RCC 7860 (cell line): ENCODE results near the gene TNRC6C.

ENCODE experiments used
- DNase-seq: peaks from one replicate; pipeline ENCODE4 v3.0.0-alpha.2; 2015; ENCODE audit warnings: low spot score
- FAIRE-seq: peaks from 2 replicates; lab custom pipeline; 2012; peaks lifted over from hg19 to GRCh38; lab: Jason Lieb, UNC

Gene TNRC6C

DNA sequence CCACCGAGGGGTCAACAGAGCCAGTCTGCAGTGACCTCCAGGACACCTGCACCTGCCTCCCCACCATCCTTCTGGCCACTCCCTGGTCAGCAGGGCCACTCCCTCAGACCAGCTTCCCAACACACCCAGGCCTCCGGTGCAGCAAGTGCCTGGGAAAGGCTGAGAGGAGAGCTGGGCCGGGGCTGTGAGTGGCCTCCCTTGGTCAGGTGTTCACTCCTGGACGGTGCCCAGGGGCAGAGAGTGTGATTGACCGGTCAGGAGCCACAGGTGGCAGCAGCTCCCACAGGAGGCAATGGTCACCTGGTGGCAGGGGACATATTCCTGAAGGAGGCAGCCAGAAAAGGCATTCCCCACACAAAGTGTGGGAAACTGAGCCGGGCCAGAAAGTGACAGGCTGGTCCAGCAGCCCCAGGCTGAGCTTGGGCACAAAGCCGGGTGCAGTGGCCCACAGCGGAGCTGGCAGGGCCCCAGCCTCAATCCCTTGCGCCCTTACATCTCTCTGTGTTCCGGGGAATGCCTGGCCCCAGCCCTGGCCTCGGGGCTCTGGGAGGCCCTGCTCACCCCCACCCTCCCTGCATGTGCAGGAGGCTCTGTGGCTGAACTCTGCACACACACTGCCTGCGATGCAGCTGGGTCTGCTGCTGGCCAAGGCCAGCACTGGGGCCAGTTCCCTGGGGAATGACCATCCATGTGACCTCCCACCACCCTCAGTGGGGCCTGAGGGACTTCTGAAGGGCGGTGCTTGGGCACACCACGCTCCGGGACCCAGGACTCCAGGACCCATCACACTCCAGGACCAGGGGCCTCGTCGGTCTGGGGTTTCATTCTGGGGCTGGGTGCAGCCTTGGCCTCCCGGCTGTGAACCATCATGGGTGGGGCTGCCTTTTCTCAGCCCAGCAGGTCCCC, 186.5 kb downstream of the TNRC6C start:
- FAIRE-seq, result no peak
- no peak for DNase-seq

DNA sequence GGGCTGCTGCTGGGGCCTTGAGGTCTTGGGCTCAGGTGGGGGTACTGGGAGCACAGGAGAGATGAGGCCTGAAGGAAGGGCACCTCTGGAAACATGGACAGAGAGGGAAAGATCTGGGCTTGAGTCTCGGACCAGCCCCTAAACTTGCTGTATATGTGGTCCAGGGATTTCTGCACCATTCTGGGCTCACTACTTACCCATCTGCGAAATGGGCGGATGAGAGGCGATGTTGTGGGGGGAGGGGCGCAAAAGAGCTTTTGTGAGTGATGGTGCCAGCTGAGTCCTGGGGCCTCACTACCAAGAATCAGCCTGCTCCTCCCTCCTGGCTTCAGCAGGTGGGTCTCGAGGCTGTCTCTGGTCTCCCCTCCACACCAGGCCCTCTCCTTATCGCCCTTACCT, 188.0 kb downstream of the TNRC6C start:
- no peak for FAIRE-seq

DNA sequence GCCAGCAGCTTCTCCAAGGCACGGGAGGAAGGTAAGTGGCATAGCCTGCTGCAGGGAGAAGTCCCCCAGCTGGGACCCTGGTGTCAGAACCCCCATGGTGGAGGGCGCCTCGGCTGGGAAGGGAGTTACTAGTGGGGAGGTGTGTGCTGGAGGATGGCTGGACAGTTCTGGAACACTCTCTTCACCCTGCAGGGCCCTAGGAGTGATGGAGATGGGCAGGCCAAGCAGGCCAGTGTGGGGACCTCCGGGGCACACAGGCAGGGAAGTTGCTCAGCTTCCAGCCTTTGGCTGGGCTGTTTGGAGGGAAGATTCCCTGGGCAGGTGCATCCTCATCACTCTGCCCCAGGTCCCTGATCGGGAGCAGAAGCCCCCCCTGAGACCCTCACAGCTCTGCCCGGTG, 188.4 kb downstream of the TNRC6C start:
- no peak for FAIRE-seq
- no peak for DNase-seq

More for the DNA sequence above, 188.0 kb downstream of the TNRC6C start:
- no peak for DNase-seq

DNA sequence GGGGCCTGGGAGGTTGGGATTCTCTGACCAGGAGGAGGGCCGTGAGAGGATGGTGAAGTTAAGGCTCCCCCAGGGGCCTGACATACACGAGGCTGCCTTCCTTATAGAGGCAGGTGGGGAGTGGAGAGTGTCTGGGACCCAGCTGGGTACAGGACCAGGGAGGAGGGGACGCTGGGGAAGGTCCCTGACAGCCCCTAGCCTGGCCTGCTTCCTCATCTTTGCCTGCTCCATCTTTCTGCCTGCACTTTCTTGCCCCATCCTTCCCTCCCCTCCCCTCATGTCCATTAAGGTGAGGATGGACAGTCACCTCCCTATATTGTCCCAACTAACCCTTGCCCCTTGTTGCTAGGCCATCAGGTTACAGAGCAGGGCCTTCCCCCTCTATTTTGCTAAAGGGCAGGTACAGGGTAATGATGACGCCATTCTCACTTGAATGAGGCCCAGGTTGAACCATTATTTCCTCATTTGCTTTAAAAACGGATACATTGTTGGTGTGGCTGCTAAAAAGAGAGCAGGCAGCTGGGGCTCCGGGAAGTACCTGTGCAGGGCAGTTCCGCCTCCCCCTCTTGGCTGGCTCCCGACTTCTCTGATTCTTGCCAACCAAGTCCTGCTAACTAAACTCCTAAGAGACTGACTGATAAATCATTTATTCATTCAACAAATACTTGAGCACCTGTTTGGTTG, 189.0 kb downstream of the TNRC6C start:
- FAIRE-seq (no peak), DNase-seq (no peak)

DNA sequence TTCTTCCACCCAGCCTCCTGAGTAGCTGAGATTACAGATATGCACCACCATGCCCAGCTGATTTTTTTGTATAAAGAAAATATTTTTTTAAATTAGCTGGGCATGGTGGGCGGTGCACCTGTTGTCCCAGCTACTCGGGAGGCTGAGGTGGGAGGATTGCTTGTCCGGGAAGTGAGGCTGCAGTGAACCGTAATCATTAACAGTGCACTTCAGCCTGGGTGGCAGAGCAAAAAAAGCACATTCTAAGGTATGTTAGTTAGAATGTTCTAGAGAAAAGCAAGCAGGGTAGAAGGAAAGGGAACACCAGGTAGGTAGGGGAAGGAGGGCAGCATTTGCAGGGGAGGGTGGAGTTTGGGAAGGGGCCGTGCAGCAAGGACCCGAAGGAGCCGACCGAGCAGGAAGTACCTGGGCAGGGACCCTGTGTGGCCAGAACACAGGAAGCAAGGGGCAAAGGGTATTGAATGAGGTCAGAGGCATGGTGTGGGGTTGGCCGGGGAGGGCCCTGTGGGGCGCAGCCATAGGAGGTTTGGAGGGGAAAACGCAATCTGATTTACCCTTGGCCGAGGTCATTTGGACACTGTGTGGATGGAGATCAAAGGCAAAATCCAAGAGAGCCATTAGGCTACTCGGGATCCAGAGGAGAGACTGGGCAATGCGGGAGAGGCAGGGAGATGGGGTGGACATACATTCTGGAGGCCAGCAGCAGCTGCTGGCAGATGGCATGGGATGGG, 189.9 kb downstream of the TNRC6C start:
- no peak for FAIRE-seq
- no peak for DNase-seq

DNA sequence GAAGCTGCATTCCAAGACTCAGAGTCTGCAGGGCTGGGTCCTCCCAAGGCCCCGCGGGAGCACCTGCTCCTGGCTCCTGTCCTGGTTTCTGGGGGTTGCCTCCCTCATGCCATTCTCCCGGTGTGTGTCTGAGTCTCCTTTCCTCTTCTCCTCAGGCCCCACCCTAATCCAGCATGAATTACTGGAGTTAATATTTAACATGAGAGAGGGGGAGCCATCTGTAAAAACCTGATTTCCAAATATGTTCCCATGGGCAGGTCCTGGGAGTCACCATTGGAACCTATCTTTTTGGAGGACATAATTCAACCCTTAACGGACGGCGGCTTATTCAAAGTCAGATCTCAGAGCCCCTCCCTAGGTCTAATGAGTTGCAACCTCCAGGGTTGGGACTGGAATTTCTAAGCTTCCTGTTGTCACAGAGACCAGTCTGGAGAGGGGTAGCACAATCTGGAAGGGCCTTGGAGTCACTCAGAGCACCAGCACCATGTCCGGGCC, 193.1 kb downstream of the TNRC6C start:
- DNase-seq (no peak), FAIRE-seq (no peak)

DNA sequence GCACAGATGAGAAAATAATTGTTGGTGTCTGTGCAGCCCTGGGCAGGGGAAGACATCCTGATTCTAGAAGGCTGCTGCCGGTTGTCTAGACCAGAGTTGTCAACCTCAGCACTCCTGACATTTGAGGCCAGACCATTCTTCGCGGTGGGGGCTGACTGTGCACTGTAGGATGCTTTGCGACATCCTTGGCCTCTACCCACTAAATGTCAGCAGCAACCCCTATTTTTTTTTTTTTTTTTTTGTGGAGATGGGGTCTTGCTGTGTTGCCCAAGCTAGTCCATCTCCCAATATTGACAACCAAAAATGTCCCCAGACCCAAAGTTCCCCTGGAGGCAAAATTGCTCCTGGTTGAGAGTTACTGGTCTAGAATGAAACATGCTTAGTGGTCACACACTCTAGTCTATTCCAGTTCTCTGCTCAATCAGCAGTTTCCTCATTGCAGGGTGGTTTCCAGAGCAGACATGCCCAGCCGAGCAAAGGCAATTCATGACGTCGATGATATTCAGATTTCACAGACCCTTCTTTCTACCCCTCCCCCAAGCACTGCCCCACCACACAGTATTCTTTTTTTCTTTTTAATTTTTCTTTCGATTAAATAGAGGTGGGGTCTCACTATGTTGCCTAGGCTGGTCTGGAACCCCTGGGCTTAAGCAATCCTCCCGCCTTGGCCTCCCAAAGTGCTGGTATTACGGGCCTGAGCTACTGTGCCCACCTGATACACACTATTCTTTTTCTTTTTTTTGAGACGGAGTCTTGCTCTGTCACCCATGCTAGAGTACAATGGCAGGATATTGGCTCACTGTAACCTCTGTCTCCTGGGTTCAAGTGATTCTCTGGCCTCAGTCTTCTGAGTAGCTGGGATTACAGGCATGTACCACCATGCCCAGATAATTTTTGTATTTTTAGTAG, 196.7 kb downstream of the TNRC6C start:
- DNase-seq (no peak), FAIRE-seq (no peak)
